ENCODE measurements around the gene GGACT. TPM values are rescaled to one million over a fixed set of nuclear protein-coding genes. Genes with fewer than 3 reads are reported as not detected.

The GGACT gene
- total RNA-seq, 1 experiment from 2014 or later: 2.5 TPM

- TF ChIP-seq CTCF (IDR thresholded peaks at IDR 0.05): no peak
- TF ChIP-seq TCF7L2 (IDR thresholded peaks at IDR 0.05; ENCODE audit: low read depth, low read length): no peak
- POLR2A ChIA-PET: no interaction called here
- H3K4me3 ChIP-seq (ENCODE audit: low read depth in 2 of 2, low read length in 2 of 2): no peak overlapping the region
- CTCF ChIA-PET: no interaction called here
- no peak for DNase-seq (ENCODE audit: low read depth, low spot score)
- no peak overlapping the region for H3K27ac ChIP-seq (ENCODE audit: low read length)
- no peaks in the 10 kb centered on the region for H3K36me3 ChIP-seq (ENCODE audit: control insufficient read depth, insufficient read depth, low read length)
- intact Hi-C loops (cut with micrococcal nuclease; ENCODE audit: unreplicated experiment): no loop called here
- no peaks in the 10 kb centered on the region for H3K9me3 ChIP-seq (ENCODE audit: control insufficient read depth, insufficient read depth, low read depth, low read length)
- H3K4me1 ChIP-seq (ENCODE audit: control insufficient read depth, insufficient read depth, low read length): no peaks in the 10 kb centered on the region
- ATAC-seq: no peak
- no peaks in the 10 kb centered on the region for H3K27me3 ChIP-seq (ENCODE audit: control insufficient read depth, insufficient read depth, low read length)
- in situ Hi-C loops (cut with HindIII; ENCODE audit: low pct_unique_long_range_greater_than_20kb, low sequenced_read_pairs): no loop called here
- no TSS peak for BruUV-seq (replicated peaks)
Observed at GRCh38 chr13:100537486-100537885, 51.1 kb downstream of the GGACT start.

GRCh38 chr13:100536643-100537180 is 51.9 kb downstream of the GGACT start:
- in situ Hi-C loops (cut with HindIII; ENCODE audit: low pct_unique_long_range_greater_than_20kb, low sequenced_read_pairs) (no loop called here), intact Hi-C loops (cut with micrococcal nuclease; ENCODE audit: unreplicated experiment) (no loop called here)
- Histone ChIP-seq H3K4me3 (ENCODE audit: low read depth in 2 of 2, low read length in 2 of 2) (no peak overlapping the region), H3K36me3 (ENCODE audit: control insufficient read depth, insufficient read depth, low read length) (no peaks in the 10 kb centered on the region), H3K27me3 (ENCODE audit: control insufficient read depth, insufficient read depth, low read length) (no peaks in the 10 kb centered on the region), H3K4me1 (ENCODE audit: control insufficient read depth, insufficient read depth, low read length) (no peaks in the 10 kb centered on the region), H3K9me3 (ENCODE audit: control insufficient read depth, insufficient read depth, low read depth, low read length) (no peaks in the 10 kb centered on the region), H3K27ac (ENCODE audit: low read length) (no peak overlapping the region)
- ChIA-PET POLR2A (no interaction called here), CTCF (no interaction called here)
- no peak for TF ChIP-seq CTCF (IDR thresholded peaks at IDR 0.05)
- TF ChIP-seq SIN3A (IDR thresholded peaks at IDR 0.05; ENCODE audit: borderline replicate concordance, insufficient read depth, low read depth, low read length): no peak
- no peak for TF ChIP-seq TCF7L2 (IDR thresholded peaks at IDR 0.05; ENCODE audit: low read depth, low read length)
- TF ChIP-seq POLR2AphosphoS5 (IDR thresholded peaks at IDR 0.05; ENCODE audit: low read depth, low read length): no peak
- no peak for TF ChIP-seq REST (IDR thresholded peaks at IDR 0.05; ENCODE audit: insufficient read depth in 1 of 2, low read depth in 2 of 2, low read length in 1 of 2)
- DNase-seq (ENCODE audit: low read depth, low spot score) (no peak), ATAC-seq (no peak)
- no TSS peak for BruUV-seq (replicated peaks)

Measured in Panc1 (cell line).